GM21367 (cell line): ENCODE results near the gene GRAMD2B.
"Not testable (repeated sequence)": the region's sequence is repeated elsewhere in the genome, so short reads cannot be mapped to it uniquely, and the experiment has no call there.

Experiments used
- ATAC-seq: cut with Tn5 transposase; IDR thresholded peaks from one replicate; pipeline ENCODE4 v1.9.1; 2021; ENCODE audit not compliant: unreplicated experiment

Gene GRAMD2B

DNA sequence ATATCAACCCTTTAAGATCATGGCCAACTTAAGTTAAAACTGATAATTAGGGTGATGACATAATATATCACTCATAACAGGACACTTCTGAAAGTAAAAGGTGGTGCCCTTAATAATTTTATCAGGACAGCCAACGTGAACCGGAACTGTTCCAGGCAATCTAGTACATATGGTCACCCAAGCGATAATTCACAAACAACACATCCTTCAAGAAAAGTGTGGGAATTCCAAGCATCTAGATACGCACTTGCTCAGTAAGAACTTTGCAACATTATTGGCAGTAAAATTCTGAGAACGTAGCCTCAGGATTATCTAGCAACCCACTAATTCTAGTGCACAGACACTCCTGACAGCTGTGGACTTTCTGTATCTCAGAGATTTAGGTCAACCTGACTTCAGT is 86.1 kb downstream of the GRAMD2B start:
- ATAC-seq: no peak

DNA sequence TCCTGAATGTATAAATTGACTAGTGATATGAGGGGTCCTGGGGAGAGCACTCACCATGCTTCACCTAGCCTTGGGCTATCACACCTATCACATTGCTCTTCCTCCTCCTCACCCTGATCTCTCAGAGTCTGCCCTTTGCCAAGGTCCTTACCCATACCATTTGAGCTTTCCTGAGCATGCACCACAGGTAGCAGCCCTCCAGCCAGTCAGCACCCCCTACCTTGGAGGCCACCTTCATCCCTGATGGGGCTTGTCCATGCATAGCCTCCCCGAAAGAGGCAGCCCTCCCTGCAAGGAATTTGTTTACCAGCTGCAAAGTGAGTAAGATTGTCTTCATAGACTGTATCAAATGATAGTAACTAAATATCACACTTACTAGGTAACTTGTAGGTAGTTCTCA is 88.8 kb downstream of the GRAMD2B start:
- ATAC-seq: no peak

DNA sequence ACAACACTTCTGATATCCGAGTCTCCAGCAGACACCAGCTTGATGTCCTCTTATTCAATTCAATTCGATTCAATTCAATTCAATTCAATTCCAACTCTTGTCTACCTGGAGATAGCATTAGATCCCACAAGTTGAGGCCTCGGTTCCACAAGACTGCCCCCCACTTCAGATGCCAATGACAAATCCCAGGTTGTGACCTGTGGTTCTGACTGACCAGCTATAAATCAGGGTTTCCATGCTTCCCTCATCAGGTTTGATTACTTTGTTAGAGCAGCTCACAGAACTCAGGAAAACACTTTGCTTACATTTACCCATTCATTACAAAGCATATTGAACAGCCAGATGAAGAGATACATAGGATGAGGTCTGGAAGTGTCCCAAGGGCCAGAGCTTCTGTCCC is 89.2 kb downstream of the GRAMD2B start:
- no peak for ATAC-seq

DNA sequence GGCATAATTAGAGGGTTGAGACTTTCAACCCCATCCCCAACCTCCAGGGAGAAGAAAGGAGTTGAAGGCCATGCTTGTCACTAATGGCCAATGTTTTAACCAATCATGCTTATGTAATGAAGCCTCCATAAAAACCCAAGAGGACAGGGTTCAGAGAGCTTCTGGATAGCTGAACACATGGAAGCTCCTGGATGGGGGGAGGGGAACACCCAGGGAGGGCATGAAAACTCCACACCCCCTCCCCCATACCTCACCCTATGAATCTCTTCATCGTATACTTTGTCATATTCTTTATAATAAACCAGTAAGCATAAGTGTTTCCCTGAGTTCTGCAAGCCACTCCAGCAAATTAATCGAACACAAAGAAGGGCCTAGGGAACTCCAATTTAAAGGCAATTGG is 90.1 kb downstream of the GRAMD2B start:
- ATAC-seq: no peak

DNA sequence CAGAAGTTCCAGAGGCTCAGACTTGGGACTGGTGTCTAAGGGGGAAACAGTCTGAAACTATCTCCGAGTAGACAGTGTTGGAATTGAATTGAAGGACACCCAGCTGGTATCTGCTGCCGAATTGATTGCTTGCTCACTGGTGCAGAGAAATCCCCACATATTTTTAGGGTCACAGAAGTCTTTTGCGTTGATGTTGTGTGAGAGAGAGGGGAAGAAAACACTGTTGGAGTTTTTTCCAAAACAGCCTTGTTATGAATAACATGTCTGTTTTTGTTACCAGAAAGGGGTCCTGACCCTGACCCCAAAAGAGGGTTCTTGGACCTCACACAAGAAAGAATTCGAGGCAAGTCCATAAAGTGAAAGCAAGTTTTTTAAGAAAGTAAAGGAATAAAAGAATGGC is 90.5 kb downstream of the GRAMD2B start:
- ATAC-seq: no peak

DNA sequence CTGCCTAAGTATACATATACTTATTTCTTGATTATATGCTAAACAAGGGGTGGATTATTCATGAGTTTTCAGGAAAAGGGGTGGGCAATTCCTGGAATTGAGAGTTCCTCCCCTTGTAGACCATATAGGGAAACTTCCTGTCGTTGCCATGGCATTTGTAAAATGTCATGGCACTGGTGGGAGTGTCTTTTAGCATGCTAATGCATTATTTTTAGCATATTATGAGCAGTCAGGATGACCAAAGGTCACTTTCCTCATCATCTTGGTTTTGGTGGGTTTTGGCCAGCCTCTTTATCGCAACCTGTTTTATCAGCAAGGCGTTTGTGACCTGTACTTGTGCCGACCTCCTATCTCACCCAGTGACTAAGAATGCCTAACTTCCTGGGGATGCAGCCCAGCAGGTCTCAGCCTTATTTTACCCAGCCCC is 90.9 kb downstream of the GRAMD2B start:
- ATAC-seq: no peak

DNA sequence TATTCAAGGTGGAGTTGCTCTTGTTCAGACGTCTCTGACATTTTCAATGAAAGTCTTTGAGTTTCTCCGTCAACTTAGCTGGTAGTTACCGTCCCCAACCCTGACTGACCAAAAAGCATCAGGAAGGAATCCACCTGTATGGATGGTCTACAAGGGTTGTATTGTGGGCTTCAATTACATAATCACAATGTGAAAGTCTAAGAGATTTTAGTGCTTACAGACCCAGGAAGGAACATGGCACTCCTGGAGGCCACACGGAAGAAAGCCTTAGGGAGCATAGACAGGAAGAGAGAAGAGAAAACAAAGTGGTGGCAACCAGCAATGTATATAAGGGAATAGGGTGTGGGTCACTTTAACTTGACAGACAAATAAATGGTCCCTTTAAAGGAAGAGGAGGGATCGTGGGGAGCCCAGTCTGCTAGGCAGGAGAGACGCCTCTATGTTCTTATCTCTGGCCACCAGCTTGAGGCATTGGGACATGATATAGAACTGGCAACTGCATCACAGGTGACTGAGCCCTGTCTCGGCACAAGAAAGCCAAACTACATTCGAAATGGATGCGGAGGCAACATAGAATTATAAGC is 91.4 kb downstream of the GRAMD2B start:
- no peak for ATAC-seq

DNA sequence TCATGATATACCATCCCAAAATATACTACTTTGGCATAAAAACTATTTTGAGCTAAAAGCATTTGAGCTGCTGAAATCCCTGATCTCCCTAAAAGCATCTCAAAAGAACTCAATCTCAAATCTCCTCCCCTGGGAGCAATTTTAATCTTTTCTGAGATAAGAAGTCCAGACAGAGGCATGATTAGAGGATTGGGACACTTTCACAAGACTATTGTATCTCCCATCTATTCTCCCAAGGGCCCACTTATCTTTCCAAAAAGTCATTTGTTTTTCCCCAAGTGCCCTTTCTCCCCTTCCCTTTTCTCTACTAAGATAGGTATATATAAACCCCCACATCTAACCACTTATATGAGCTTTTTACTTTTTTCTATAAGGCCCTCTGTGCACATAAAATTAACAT is 92.1 kb downstream of the GRAMD2B start:
- no peak for ATAC-seq

DNA sequence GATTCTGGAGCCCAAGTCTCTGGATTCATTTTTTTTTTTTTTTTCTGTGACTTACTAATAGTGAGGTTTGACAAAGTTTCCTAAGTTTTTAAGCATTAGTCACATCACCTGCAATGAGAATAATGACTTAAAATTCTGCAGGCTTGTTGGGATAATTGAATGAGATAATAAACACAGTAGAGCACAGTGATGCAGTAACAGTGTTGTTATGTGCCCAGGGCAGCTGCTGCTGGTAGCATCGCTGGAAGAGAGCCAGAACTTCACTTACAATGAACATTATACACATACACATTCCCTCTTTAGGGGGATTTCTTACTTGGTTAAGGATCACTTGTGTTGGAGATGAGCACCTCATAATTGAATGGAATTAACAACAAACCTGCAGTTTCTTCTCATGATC is 92.9 kb downstream of the GRAMD2B start:
- no peak for ATAC-seq

DNA sequence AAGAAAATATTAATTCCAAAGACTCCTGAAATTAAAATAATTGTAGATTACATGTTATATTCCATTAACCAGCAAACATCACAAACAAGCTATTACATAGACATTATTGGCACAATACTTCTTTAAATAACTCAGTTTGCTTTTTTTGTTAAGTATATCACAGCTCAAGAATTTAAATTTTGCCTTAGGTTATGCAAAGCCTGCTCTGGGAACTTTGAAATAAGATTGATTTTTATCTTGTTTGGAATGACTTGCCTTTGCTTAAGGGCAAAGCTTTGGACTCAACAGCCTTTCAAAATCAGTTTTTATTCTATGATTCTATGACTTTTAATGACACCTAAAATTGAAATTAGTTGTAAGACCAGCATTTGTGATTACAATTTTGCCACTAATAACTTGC is 93.6 kb downstream of the GRAMD2B start:
- no peak for ATAC-seq

DNA sequence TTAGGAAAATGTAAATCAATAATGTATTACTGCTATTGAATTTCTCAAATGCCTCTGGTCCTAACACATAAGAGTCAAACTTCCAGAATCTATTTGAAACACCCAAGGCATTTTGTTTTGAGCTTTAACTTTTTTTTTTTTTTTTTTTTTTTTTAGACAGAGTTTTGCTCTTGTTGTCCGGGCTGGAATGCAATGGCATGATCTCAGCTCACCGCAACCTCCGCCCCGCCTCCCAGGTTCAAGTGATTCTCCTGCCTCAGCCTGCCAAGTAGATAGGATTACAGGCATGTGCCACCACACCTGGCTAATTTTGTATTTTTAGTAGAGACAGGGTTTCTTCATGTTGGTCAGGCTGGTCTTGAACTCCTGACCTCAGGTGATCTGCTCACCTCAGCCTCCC is 96.0 kb downstream of the GRAMD2B start:
- not testable (repeated sequence) for ATAC-seq

DNA sequence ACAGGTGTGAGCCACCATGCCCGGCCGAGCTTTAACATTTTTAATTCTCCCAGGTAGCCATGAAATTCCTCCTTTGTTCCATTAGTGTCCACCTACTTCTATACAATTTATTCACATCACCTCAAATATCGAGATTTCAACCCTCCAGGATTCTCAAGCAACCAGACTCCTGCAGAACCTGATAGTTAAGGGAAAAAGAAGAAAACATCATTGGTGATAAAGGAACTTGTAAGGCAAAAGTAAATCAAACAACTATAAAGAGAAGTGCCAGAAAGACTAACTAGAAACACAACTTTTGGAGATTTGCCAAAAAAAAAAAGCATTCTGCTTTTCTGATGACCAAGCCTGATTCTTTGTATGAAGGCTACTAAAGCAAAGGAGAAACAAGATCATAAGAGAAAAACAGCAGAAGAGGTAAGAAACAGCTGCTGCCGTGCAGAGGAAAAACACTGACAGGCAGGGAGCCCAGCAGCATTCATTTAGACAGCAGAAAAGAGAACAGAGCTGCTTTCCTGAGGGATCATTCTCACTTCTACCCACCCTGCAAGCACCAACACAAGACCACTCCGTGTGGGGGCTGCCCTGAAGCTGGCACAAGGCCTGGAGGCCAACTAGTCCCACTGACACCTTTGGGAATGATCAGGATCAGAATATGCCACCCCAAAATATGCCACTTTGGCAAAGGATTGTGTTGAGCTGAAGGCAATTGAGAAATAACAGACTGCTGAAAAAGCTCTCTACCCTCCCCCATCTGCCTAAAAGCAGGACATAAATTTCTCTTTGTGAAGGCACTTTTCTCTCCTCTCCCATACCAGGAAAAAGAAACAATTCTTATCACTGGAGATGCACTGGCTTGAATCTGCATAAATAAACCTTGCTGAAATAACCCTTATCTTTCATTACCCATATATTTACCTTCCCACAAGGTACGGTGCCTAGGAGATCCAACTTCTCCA is 96.7 kb downstream of the GRAMD2B start:
- ATAC-seq: no peak

DNA sequence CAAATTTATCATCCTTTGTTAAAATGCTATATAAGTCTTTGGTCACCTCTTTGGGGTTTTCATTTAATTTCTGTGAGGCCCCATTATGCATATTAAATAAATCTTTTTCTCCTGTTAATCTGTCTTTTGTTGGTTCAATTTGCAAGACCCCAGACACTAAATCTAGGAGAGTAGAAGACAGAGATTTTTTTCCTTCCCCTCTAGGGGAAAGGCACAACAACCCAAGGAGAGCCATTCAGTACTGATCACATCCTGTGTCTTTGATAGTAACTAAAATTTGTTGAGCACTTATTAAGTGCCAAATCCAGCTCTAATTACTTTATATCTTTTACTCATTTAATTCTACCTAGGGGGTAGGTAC is 97.4 kb downstream of the GRAMD2B start:
- ATAC-seq: no peak

DNA sequence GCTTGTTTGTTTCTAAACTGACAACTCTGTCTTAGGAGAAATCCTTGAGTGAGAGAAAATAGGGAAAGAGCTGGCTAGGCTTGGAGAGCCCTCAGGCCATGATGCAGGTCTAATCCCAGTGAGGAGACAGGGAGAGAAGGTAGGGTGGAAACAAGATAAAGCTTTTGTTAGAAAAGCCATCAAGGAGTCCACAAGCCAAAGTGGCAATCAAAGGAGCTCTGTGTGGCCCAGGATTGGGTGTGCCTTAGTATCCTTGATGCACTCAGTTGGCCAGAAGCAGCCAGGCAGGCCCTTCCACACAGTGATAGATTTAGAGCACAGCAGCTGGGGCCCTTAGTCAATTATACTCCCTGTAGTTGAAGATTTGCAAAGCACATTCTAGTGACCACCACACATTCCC is 97.9 kb downstream of the GRAMD2B start:
- no peak for ATAC-seq

DNA sequence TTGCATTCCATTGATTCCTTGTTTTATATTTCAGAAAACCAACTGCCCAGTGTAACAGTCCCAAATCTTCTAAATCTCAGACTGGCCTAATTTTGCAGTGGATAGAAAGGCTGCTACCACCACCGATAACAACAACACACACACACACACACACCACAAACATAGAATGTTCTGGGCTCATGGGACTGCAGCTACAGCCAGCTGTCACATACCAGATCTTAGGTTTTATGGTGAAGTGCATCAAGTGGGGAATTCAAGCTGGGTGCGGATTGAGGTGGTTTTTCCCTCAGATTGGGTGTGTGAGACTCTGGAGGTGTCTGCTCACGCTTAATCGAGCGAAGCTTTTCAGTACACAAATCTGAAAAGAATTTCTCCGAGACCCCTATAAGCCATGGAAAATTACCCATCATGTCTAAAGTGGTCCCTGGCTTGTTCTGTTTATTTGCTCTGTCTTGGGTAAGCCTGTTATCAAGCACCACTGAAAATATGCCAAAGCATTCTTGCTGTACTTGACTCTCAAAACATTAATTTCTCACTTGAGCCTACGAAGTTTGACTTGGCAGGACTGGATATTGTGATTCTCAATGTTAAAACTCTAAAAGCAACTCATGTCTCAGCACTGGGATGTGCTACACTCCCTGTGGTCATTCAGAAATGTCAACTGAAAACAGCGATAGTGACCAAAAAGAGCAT is 100.8 kb downstream of the GRAMD2B start:
- no peak for ATAC-seq

DNA sequence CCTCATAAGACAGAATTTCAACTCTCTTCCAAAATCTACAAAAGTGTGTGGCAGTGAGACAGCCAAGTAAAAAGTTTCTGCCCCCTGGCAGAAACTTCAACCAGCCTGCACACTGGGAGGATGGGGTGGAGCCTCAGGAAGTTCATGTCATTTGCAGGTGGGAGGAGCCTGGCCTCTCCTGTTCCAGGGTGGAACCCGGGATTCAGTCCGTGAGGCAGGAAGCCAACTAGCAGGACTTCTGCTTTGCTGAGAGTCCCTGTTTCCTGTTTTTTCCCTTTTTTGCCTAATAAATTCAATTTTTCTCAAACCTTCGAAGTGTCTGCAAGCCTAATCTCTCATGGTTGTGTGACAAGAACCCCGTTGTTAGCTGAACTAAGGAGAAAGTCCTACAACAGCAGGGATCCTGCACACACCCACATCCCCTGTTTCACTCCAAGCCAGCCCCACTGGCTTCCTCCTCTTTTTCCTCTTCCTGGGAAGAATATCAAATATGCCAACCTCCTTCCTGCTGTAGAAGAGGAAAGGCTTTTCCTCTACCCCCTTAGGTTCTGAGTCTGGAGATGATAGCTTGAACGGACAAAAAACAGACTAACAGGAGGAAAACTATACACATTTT is 102.5 kb downstream of the GRAMD2B start:
- ATAC-seq: no peak

DNA sequence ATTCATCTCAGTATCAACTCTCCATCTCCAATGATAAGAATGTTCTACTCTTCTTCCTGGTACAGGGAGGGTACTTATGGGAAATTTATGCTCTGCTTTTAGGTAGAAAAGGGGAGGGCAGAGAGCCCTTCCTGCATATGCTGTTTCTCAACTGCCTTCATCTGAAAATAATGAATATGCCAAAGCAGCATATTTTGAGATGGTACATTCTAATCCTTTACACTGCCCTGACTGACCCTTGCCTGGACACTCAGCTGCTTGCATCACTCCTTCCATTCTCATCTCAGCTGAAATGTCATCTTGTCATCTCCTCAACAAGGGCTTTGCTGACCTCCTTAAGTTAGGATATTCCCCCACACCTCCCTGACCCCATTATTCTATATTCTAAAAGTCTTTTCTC is 103.3 kb downstream of the GRAMD2B start:
- no peak for ATAC-seq

DNA sequence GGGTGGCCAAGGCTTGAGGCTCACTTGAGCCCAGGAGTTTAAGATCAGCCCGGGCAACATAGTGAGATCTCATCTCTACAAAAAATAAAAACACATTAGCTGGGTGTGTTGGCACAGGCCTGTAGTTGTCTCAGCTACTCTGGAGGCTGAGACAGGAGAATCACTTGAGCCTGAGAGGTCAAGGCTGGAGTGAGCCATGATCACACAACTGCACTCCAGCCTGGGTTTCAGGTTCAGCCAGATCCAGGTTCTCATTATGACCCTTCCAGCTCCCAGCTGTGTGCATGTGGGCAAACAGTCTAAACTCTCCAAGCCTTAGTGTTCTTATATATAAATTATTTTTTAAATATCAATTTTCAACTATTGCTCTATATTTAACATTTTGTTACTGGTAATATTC is 103.9 kb downstream of the GRAMD2B start:
- ATAC-seq: no peak

DNA sequence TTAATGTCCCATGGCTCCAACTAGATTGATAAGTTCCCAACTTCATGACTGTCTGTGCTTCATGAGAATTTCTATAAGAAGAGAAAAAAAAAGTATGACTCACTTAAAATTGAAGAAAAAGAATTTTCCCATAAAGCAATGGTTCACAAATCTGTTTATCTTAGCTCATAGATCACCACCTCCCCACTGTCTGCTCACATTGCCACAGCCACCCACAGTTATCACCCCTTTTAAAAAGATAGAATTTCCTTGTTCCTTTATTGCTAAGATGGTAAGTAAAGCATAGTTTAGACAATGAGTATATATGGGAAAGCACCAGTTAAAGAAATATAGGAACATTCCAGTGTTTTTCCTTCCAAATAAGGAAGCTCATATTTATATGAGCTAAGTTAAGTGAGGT is 104.7 kb downstream of the GRAMD2B start:
- ATAC-seq: no peak

DNA sequence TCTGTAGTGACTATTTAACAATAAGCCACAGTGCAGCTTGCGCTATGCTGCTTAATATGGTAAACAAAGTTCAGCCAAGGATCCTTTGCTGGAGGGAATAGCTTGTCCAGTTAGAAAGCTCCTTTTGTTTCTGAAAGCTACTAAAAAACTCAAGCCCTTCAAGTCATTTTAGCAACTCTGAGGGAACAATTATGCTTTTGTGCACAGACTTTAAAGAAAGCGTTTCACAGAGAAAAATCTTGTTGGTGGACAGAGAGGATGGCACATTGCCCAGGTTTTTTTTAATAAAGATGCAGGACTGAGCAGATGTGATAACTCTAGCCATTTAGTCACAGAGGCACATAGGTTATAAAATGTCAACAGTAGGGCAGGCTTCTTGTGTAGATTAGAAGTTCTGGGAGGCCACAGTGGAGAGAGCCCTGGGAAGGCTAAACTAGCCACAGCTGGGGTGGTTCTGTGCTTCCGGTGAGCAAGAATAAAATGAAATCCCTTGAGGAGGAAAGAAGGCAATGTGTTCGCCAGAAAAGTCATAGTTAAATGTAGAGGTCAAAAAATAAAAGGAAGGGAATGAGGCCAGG is 108.4 kb downstream of the GRAMD2B start:
- no peak for ATAC-seq

DNA sequence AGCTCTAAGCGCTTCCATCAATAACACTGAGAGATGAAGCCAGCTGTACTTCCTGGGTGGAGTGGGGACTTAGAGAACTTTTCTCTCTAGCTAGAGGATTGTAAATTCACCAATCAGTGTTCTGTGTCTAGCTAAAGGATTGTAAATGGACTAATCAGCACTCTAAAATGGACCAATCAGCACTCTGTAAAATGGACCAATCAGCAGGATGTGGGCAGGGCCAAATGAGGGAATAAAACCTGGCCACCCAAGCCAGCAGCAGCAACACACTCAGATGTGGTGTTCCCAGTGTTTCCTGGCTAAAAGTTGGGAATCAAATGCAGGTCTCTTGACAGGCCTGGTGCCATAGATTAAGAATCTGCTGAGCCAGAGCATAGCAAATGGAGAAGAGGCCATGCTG is 111.3 kb downstream of the GRAMD2B start:
- ATAC-seq: no peak
